RWPE2 (cell line): ENCODE data around the gene TTLL3.

Source experiments
- ATAC-seq: fragments of 200-7000 bp; cut with Tn5 transposase; 3 replicates; pipeline ENCODE4 v1.9.1; 2021; ENCODE audit warnings: low read depth
- DNase-seq: peaks from one replicate; pipeline ENCODE4 v3.0.0-alpha.2; 2020; ENCODE audit warnings: low spot score
- H3K27ac ChIP-seq: fragments of 450-650 bp; 2 replicates; pipeline ENCODE4 v1.5.1; 2017; ENCODE audit warnings: mild to moderate bottlenecking; ENCODE audit not compliant: poor library complexity, severe bottlenecking
- H3K27me3 ChIP-seq: fragments of 250-450 bp; sonication (Bioruptor Pico); 2 replicates; pipeline ENCODE4 v1.5.1; 2021; ENCODE audit warnings: mild to moderate bottlenecking, moderate library complexity; ENCODE audit not compliant: insufficient read depth, poor library complexity, severe bottlenecking
- H3K36me3 ChIP-seq: fragments of 250-450 bp; sonication (Bioruptor Pico); 2 replicates; pipeline ENCODE4 v1.5.1; 2020; ENCODE audit warnings: low read depth, mild to moderate bottlenecking, moderate library complexity
- H3K4me1 ChIP-seq: fragments of 250-450 bp; sonication (Bioruptor Pico); 2 replicates; pipeline ENCODE4 v1.5.1; 2021; ENCODE audit warnings: mild to moderate bottlenecking, moderate library complexity; ENCODE audit not compliant: insufficient read depth, poor library complexity, severe bottlenecking
- H3K4me3 ChIP-seq: fragments of 250-450 bp; sonication (Bioruptor Pico); 2 replicates; pipeline ENCODE4 v1.5.1; 2021; ENCODE audit warnings: mild to moderate bottlenecking, moderate library complexity; ENCODE audit not compliant: severe bottlenecking
- H3K9me3 ChIP-seq: fragments of 250-450 bp; sonication (Bioruptor Pico); 2 replicates; pipeline ENCODE4 v1.5.1; 2021; ENCODE audit warnings: mild to moderate bottlenecking, moderate library complexity; ENCODE audit not compliant: severe bottlenecking
- TF ChIP-seq, protein P1 (sequence below): fragments of 450-650 bp; IDR thresholded peaks from one replicate; pipeline ENCODE4 v1.5.1; 2017; ENCODE audit warnings: mild to moderate bottlenecking, moderate library complexity; ENCODE audit not compliant: poor library complexity, severe bottlenecking

TTLL3 gene

DNA sequence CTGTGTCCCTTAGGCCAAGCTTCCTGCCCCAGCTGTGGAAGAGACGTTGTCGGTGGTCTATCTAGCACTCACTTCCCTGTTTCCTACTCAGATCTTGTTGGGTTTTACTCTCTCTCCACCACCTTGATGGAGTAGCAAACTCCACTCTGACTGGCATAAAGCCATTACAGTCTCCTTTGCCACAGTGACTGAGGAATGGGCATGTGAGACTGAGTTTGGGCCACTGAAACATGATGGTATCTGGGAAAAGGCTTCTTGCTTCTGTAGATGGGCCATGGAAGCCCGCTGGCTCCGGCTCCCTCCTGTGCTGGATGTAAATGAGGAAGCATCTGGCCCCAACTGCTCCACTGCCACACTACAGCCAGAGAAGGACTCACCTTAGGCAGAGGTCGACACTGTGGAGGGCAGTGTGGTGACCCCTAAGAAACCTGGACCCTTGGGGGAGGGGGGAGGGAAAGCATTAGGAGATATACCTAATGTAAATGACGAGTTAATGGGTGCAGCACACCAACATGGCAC, 30.9 kb upstream of the TTLL3 start:
- Histone ChIP-seq H3K27ac (no peak overlapping the region), H3K4me1 (no peaks in the 10 kb centered on the region), H3K4me3 (no peak overlapping the region), H3K27me3 (no peaks in the 10 kb centered on the region), H3K9me3 (no peaks in the 10 kb centered on the region), H3K36me3 (peaks cover 24% of the 10 kb centered on the region)
- ATAC-seq (no peak), DNase-seq (no peak)
- TF ChIP-seq, protein P1, sequence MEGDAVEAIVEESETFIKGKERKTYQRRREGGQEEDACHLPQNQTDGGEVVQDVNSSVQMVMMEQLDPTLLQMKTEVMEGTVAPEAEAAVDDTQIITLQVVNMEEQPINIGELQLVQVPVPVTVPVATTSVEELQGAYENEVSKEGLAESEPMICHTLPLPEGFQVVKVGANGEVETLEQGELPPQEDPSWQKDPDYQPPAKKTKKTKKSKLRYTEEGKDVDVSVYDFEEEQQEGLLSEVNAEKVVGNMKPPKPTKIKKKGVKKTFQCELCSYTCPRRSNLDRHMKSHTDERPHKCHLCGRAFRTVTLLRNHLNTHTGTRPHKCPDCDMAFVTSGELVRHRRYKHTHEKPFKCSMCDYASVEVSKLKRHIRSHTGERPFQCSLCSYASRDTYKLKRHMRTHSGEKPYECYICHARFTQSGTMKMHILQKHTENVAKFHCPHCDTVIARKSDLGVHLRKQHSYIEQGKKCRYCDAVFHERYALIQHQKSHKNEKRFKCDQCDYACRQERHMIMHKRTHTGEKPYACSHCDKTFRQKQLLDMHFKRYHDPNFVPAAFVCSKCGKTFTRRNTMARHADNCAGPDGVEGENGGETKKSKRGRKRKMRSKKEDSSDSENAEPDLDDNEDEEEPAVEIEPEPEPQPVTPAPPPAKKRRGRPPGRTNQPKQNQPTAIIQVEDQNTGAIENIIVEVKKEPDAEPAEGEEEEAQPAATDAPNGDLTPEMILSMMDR, result no peak

DNA sequence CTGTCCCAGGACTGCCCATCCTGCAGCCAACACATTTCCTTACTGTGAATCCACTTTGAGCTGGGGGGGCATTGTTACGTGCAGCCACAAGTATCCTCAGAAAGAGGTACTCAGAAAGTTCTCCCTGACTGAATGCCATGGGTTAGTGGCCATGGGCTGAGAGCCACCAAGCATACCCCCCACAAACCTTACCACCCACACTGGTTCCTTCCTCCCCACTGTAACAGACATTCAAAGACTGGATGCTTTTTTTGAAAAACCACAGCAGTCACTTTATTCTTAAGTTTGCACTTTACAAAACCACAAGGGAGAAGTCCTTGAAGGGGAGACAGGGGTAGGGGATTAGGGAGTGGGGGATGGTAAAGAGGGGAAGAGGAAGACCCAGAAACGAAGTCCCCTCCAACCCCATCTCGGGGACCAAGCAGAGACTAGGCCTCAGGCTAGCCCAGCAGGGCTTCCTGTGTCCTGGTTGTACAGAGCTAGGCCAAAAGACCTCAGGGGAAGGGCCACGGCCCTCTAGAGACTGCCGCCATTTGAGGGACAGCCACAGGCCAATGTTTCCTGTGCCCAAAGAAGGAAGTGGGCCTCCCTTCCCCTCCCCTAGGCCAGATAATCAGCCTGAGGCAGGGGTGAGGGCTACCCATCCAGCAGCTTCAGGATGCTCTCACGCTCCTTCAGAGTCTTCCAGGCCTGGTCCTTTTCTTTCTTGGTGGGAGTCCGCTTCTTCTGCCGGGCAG, 30.2 kb upstream of the TTLL3 start:
- Histone ChIP-seq H3K4me1 (no peaks in the 10 kb centered on the region), H3K9me3 (no peaks in the 10 kb centered on the region), H3K36me3 (peaks cover 32% of the 10 kb centered on the region), H3K4me3 (no peak overlapping the region), H3K27me3 (no peaks in the 10 kb centered on the region), H3K27ac (no peak overlapping the region)
- DNase-seq, result no peak
- TF ChIP-seq, protein P1, result no peak
- ATAC-seq, result no peak

DNA sequence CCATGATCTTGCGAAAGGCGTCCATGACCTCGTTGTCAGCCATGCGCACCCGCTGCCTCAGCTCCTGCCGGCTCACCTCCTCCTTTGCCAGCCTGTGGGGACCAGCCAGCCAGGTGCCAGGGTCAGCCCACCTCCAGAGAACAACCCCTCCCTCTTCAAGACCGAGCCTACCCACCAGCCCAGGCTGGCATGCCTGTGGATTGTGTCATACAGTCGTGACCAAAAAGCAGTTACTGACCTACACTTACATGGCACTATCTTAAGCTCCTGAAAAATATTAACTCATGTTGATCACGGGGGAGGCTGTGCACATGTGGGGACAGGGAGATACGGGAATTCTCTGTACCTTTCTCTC, 29.6 kb upstream of the TTLL3 start:
- no peak overlapping the region for H3K4me3 ChIP-seq
- peaks cover 37% of the 10 kb centered on the region for H3K36me3 ChIP-seq
- ATAC-seq (no peak), DNase-seq (no peak)
- no peaks in the 10 kb centered on the region for H3K4me1 ChIP-seq
- H3K27ac ChIP-seq, result no peak overlapping the region
- TF ChIP-seq, protein P1, result no peak
- H3K27me3 ChIP-seq, result no peaks in the 10 kb centered on the region
- H3K9me3 ChIP-seq, result no peaks in the 10 kb centered on the region

GRCh38 chr3:9780910-9781309, 29.2 kb upstream of the TTLL3 start:
- Histone ChIP-seq H3K9me3 (no peaks in the 10 kb centered on the region), H3K4me1 (no peaks in the 10 kb centered on the region), H3K4me3 (no peak overlapping the region), H3K27me3 (no peaks in the 10 kb centered on the region), H3K36me3 (peaks cover 40% of the 10 kb centered on the region), H3K27ac (no peak overlapping the region)
- ATAC-seq, result no peak
- DNase-seq, result no peak
- TF ChIP-seq, protein P1, result no peak

DNA sequence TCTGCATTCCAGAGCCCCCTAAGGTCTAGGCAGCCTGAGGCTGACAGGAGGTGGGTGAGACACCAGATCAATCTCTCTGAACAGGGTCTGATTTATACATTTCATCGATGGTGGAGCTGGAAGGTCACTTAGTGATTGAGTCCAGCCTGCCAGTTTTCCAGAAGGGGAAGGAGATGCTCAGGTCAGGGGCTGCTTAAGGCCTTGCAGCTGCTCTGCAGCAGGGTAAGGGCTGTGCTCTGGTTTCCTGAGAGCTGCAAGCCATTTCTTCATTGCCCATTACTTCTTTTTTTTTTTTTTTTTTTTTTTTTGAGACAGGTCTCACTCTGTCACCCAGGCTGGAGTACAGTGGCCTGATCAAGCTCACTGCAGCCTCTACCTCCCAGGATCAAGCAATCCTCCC, 28.5 kb upstream of the TTLL3 start:
- H3K36me3 ChIP-seq, result peaks cover 47% of the 10 kb centered on the region
- no peaks in the 10 kb centered on the region for H3K27me3 ChIP-seq
- H3K27ac ChIP-seq, result no peak overlapping the region
- TF ChIP-seq, protein P1, result no peak
- H3K4me3 ChIP-seq, result no peak overlapping the region
- no peaks in the 10 kb centered on the region for H3K9me3 ChIP-seq
- ATAC-seq, result no peak
- no peaks in the 10 kb centered on the region for H3K4me1 ChIP-seq
- DNase-seq, result no peak
